GM12878 (cell line): ENCODE measurements around the gene RTN3.

Source experiments
- BRCA1 ChIP-seq: IDR thresholded peaks from 2 replicates; pipeline ENCODE4 v1.6.1; 2011; ENCODE audit warnings: low read depth, low read length, improper control_type of control experiment
- SIN3A ChIP-seq: IDR thresholded peaks from 2 replicates; pipeline ENCODE4 v1.6.1; 2012; ENCODE audit warnings: low read depth, low read length, improper control_type of control experiment
- TF ChIP-seq, protein P1 (sequence below), 3 experiments: IDR thresholded peaks in 2 of 3; conservative IDR thresholded peaks in 1 of 3; 2 replicates each; pipeline ENCODE4 v1.5.1; 2011; ENCODE audit warnings: low read depth in 3 of 3, low read length in 3 of 3, mild to moderate bottlenecking in 3 of 3, control low read depth in 2 of 3, moderate library complexity in 2 of 3, inconsistent platforms in 1 of 3, mixed read lengths in 1 of 3; ENCODE audit not compliant: control insufficient read depth in 2 of 3, insufficient read depth in 1 of 3; ENCODE audit errors: extremely low read depth in 1 of 3

DNA sequence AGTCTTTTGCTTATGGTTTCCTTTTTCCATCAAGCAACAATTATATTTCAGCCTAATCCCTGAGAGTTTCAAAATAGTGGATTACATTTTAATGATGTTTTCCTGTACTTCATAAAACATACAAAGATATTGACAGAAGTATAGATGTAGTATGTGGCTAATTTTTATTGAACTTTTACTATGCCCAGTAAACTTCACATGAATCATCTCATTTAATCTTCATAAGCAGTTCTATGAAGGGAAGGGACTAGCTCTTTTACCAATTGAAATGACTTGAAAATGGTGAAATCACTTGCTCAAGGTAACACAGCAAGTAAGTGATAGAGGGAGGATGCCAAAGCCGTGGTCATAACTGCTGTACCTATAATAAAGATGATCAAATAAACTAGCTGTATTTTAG lies 27.5 kb downstream of the RTN3 start:
- TF ChIP-seq BRCA1 (no peak), SIN3A (no peak)
- TF ChIP-seq, protein P1, sequence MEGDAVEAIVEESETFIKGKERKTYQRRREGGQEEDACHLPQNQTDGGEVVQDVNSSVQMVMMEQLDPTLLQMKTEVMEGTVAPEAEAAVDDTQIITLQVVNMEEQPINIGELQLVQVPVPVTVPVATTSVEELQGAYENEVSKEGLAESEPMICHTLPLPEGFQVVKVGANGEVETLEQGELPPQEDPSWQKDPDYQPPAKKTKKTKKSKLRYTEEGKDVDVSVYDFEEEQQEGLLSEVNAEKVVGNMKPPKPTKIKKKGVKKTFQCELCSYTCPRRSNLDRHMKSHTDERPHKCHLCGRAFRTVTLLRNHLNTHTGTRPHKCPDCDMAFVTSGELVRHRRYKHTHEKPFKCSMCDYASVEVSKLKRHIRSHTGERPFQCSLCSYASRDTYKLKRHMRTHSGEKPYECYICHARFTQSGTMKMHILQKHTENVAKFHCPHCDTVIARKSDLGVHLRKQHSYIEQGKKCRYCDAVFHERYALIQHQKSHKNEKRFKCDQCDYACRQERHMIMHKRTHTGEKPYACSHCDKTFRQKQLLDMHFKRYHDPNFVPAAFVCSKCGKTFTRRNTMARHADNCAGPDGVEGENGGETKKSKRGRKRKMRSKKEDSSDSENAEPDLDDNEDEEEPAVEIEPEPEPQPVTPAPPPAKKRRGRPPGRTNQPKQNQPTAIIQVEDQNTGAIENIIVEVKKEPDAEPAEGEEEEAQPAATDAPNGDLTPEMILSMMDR (IDR thresholded peaks at IDR 0.05 in 2 of 3, conservative IDR thresholded peaks at IDR 0.05 in 1 of 3; ENCODE audit: control insufficient read depth in 2 of 3, extremely low read depth in 1 of 3, insufficient read depth in 1 of 3, low read depth in 3 of 3, low read length in 3 of 3) = no peak
